Panc1 (cell line): ENCODE measurements around the gene PTPN18. TPM values are rescaled to one million over a fixed set of nuclear protein-coding genes. Genes with fewer than 3 reads are reported as not detected.

Experiments
- ATAC-seq: fragments of 200-7000 bp; cut with Tn5 transposase; 2 replicates; pipeline ENCODE4 v1.9.1; 2020; ENCODE audit warnings: mild to moderate bottlenecking, moderate library complexity
- BruUV-seq: library from RNA; stranded (reverse); fragments of 400-500 nt; replicated peaks from 2 replicates; lab custom pipeline; 2021; lab: Mats Ljungman, UMichigan
- CTCF ChIA-PET: fragments of 300-600 bp; sonication (Branson Sonifier 250); formaldehyde crosslinking; loops from one replicate; lab custom pipeline; 2022; ENCODE audit warnings: antibody characterized with exemption; lab: Charles Lee
- POLR2A ChIA-PET: fragments of 300-600 bp; sonication (Branson Sonifier 250); formaldehyde crosslinking; loops from one replicate; lab custom pipeline; 2022; ENCODE audit warnings: antibody characterized with exemption; lab: Charles Lee
- DNase-seq: peaks from one replicate; pipeline ENCODE4 v3.0.0-alpha.2; 2010; ENCODE audit warnings: low read depth, low spot score
- H3K27ac ChIP-seq: 2 replicates; pipeline ENCODE4 v1.5.1; 2011; ENCODE audit warnings: mild to moderate bottlenecking, low read length, inconsistent platforms
- H3K27me3 ChIP-seq: fragments of 200-500 bp; sonication (Bioruptor generic); 2 replicates; pipeline ENCODE4 v1.6.0; 2014; ENCODE audit warnings: low read length, inconsistent platforms; ENCODE audit not compliant: control insufficient read depth, insufficient read depth
- H3K36me3 ChIP-seq: fragments of 200-500 bp; sonication (Bioruptor generic); 2 replicates; pipeline ENCODE4 v1.5.1; 2014; ENCODE audit warnings: inconsistent platforms, mild to moderate bottlenecking, low read length, moderate library complexity; ENCODE audit not compliant: control insufficient read depth, insufficient read depth
- H3K4me1 ChIP-seq: 2 replicates; pipeline ENCODE4 v1.5.1; 2011; ENCODE audit warnings: inconsistent platforms, mild to moderate bottlenecking, low read length, moderate library complexity; ENCODE audit not compliant: control insufficient read depth, insufficient read depth
- H3K4me3 ChIP-seq, 2 experiments: 2 replicates each; pipeline ENCODE4 v1.5.1; 2011 to 2012; ENCODE audit warnings: low read depth in 2 of 2, low read length in 2 of 2, mild to moderate bottlenecking in 2 of 2, inconsistent platforms in 1 of 2, moderate library complexity in 1 of 2
- H3K9me3 ChIP-seq: fragments of 200-500 bp; sonication (Bioruptor generic); 2 replicates; pipeline ENCODE4 v1.5.1; 2014; ENCODE audit warnings: low read depth, mild to moderate bottlenecking, inconsistent platforms, low read length, moderate library complexity; ENCODE audit not compliant: control insufficient read depth, insufficient read depth
- CTCF ChIP-seq: fragments of 450-650 bp; IDR thresholded peaks from 2 replicates; pipeline ENCODE4 v1.5.1; 2017; ENCODE audit warnings: mild to moderate bottlenecking
- POLR2AphosphoS5 ChIP-seq: IDR thresholded peaks from 2 replicates; pipeline ENCODE4 v1.6.1; 2012; ENCODE audit warnings: mild to moderate bottlenecking, low read depth, low read length, moderate library complexity
- REST ChIP-seq, 2 experiments: IDR thresholded peaks; 2 replicates each; pipeline ENCODE4 v1.6.1; 2011 to 2012; ENCODE audit warnings: low read depth in 2 of 2, control low read depth in 1 of 2, low read length in 1 of 2, mild to moderate bottlenecking in 1 of 2, moderate library complexity in 1 of 2; ENCODE audit not compliant: insufficient read depth in 1 of 2
- SIN3A ChIP-seq: IDR thresholded peaks from 2 replicates; pipeline ENCODE4 v1.6.1; 2012; ENCODE audit warnings: low read depth, mild to moderate bottlenecking, low read length, moderate library complexity, borderline replicate concordance; ENCODE audit not compliant: insufficient read depth
- TCF7L2 ChIP-seq: IDR thresholded peaks from 2 replicates; pipeline ENCODE4 v1.6.1; 2011; ENCODE audit warnings: mild to moderate bottlenecking, low read depth, low read length, inconsistent platforms
- in situ Hi-C: cut with HindIII; loops from 2 replicates; pipeline ENCODE4 v1.10.0; 2016; ENCODE audit warnings: low sequenced_read_pairs, low pct_unique_long_range_greater_than_20kb
- intact Hi-C: fragments of 100-400 bp; cut with micrococcal nuclease; formaldehyde crosslinking; loops from one replicate; pipeline ENCODE4 v1.10.0; 2022; ENCODE audit not compliant: unreplicated experiment
- total RNA-seq: library from RNA; stranded (reverse); gene quantifications from one replicate; pipeline ENCODE4 v1.2.1, GENCODE V29; 2021; ENCODE audit not compliant: unreplicated experiment

The PTPN18 gene
- total RNA-seq, 1 experiment from 2014 or later, result 35.3 TPM

DNA sequence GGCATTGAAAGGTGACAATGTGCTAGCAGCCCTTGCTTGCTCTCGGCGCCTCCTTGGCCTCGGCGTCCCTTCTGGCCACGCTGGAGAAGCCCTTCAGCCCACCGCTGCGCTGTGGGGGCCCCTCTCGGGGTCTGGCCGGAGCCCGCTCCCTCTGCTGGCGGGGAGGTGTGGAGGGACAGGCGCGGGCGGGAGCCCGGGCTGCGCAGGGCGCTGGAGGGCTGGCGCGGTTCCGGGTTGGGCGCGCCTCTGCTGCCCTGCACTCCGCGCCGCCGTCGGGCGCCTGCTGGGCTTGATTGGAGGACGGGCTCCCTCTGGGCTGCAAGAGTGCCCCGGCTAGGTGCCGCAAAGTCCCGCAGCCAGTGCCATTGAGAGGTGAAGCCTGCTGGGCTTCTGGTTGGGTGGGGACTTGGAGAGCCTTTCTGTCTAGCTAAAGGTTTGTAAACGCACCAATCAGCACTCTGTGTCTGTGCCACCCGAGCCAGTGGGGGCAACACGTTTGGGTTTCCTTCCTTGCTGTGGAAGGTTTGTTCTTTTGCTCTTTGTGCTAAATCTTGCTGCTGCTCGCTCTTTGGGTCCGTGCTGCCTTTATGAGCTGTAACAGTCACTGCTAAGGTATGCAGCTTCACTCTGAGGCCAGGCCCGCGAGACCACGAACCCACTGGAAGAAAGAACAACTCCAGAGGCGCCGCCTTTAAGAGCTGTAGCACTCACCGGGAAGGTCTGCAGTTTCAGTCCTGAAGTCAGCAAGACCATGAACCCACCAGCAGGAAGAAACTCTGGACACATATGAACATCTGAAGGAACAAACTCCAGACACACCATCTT lies 27.9 kb upstream of the PTPN18 start:
- Histone ChIP-seq H3K36me3 (no peaks in the 10 kb centered on the region), H3K27me3 (peaks cover 8% of the 10 kb centered on the region), H3K27ac (peak overlapping the region; percentile 40; the same call in 1 of the 2 replicates), H3K4me1 (peaks cover 6% of the 10 kb centered on the region; the same call in 1 of the 2 replicates), H3K4me3 (peak overlapping the region; percentile 38 to 57), H3K9me3 (no peaks in the 10 kb centered on the region)
- intact Hi-C loops (no loop called here), in situ Hi-C loops (no loop called here)
- BruUV-seq, result no TSS peak
- TF ChIP-seq TCF7L2 (no peak), POLR2AphosphoS5 (0 out of 2 replicates have a peak, but pooled peaks have one; percentile 10), CTCF (peak; percentile 75)
- ATAC-seq (peak; percentile 94), DNase-seq (no peak)
- ChIA-PET POLR2A (interaction anchor here (0.9 kb wide), 1 partner anchor 37 kb away, joined by 3 read pairs; no protein-coding TSS in a partner anchor), CTCF (interaction anchor here (2.0 kb wide), 1 partner anchor 39 kb away, joined by 7 read pairs; no protein-coding TSS in a partner anchor)

GRCh38 chr2:130328710-130329109 lies 27.1 kb upstream of the PTPN18 start:
- in situ Hi-C loops, result no loop called here
- no TSS peak for BruUV-seq
- Histone ChIP-seq H3K36me3 (no peaks in the 10 kb centered on the region), H3K4me3 (no peak overlapping the region), H3K4me1 (peaks cover 6% of the 10 kb centered on the region; the same call in 1 of the 2 replicates), H3K27me3 (peaks cover 8% of the 10 kb centered on the region), H3K27ac (peak overlapping the region; percentile 40; the same call in 1 of the 2 replicates), H3K9me3 (no peaks in the 10 kb centered on the region)
- DNase-seq, result no peak
- no peak for TF ChIP-seq TCF7L2
- TF ChIP-seq SIN3A, result no peak
- TF ChIP-seq CTCF, result no peak
- TF ChIP-seq POLR2AphosphoS5, result no peak
- TF ChIP-seq REST (IDR thresholded peaks at IDR 0.05; ENCODE audit: insufficient read depth in 1 of 2, low read depth in 2 of 2, low read length in 1 of 2), result no peak
- intact Hi-C loops, result no loop called here
- ATAC-seq, result no peak
- ChIA-PET POLR2A (interaction anchor here (0.9 kb wide), 1 partner anchor 37 kb away, joined by 3 read pairs; no protein-coding TSS in a partner anchor), CTCF (interaction anchor here (2.0 kb wide), 1 partner anchor 40 kb away, joined by 7 read pairs; no protein-coding TSS in a partner anchor)
